ENCODE results near the gene RTN4R. TPM values are rescaled to one million over a fixed set of nuclear protein-coding genes. Genes with fewer than 3 reads are reported as not detected.
A peak's percentile ranks its signal among the peaks of the same experiment; 100 is the strongest.

Gene RTN4R
- total and polyA plus RNA-seq, 5 donors from 2014 or later: 1.2 to 3.3 (median 1.3) TPM

- ATAC-seq (ENCODE audit: low read depth in 2 of 2) (no peak), DNase-seq (no peak)
- Histone ChIP-seq H3K4me3 (ENCODE audit: low read depth, low read length) (no peak overlapping the region), H3K9me3 (ENCODE audit: control insufficient read depth in 2 of 2, low read length in 2 of 2) (no peaks in the 10 kb centered on the region), H3K4me1 (ENCODE audit: control insufficient read depth, insufficient read depth, low read length, poor library complexity, severe bottlenecking) (peaks cover 76% of the 10 kb centered on the region), H3K36me3 (ENCODE audit: control insufficient read depth, insufficient read depth, low read length) (no peaks in the 10 kb centered on the region), H3K27me3 (ENCODE audit: control insufficient read depth, insufficient read depth, low read length) (no peaks in the 10 kb centered on the region), H3K27ac (ENCODE audit: insufficient read depth, low read length, poor library complexity, severe bottlenecking) (no peak overlapping the region)
- Mint-ChIP-seq H3K9me3 (no peaks in the 10 kb centered on the region), H3K4me3 (no peak overlapping the region), H3K27me3 (no peaks in the 10 kb centered on the region), H3K4me1 (peaks cover 0 to 55% (median 20%) of the 10 kb centered on the region in 4 donors), H3K27ac (peak overlapping the region in 2 of 3 donors; percentile 61 to 82), H3K36me3 (no peaks in the 10 kb centered on the region)
Observed at GRCh38 chr22:20241579-20242392, 26.3 kb downstream of the RTN4R start.

- Histone ChIP-seq H3K4me3 (ENCODE audit: low read depth, low read length) (no peak overlapping the region), H3K9me3 (ENCODE audit: control insufficient read depth in 2 of 2, low read length in 2 of 2) (no peaks in the 10 kb centered on the region), H3K4me1 (ENCODE audit: control insufficient read depth, insufficient read depth, low read length, poor library complexity, severe bottlenecking) (peaks cover 71% of the 10 kb centered on the region), H3K27me3 (ENCODE audit: control insufficient read depth, insufficient read depth, low read length) (no peaks in the 10 kb centered on the region), H3K27ac (ENCODE audit: insufficient read depth, low read length, poor library complexity, severe bottlenecking) (no peak overlapping the region), H3K36me3 (ENCODE audit: control insufficient read depth, insufficient read depth, low read length) (no peaks in the 10 kb centered on the region)
- Mint-ChIP-seq H3K4me1 (peaks cover 0 to 57% (median 21%) of the 10 kb centered on the region in 4 donors), H3K9me3 (no peaks in the 10 kb centered on the region), H3K36me3 (no peaks in the 10 kb centered on the region), H3K27me3 (no peaks in the 10 kb centered on the region), H3K27ac (no peak overlapping the region), H3K4me3 (no peak overlapping the region)
- ATAC-seq (ENCODE audit: low read depth in 2 of 2) (no peak), DNase-seq (no peak)
Observed at GRCh38 chr22:20240900-20241299, 27.2 kb downstream of the RTN4R start.

GRCh38 chr22:20240447-20240764 is 27.7 kb downstream of the RTN4R start:
- Histone ChIP-seq H3K4me1 (ENCODE audit: control insufficient read depth, insufficient read depth, low read length, poor library complexity, severe bottlenecking) (peaks cover 66% of the 10 kb centered on the region), H3K27ac (ENCODE audit: insufficient read depth, low read length, poor library complexity, severe bottlenecking) (peak overlapping the region; percentile 63), H3K36me3 (ENCODE audit: control insufficient read depth, insufficient read depth, low read length) (no peaks in the 10 kb centered on the region), H3K4me3 (ENCODE audit: low read depth, low read length) (no peak overlapping the region), H3K27me3 (ENCODE audit: control insufficient read depth, insufficient read depth, low read length) (no peaks in the 10 kb centered on the region), H3K9me3 (ENCODE audit: control insufficient read depth in 2 of 2, low read length in 2 of 2) (no peaks in the 10 kb centered on the region)
- no peak for DNase-seq
- Mint-ChIP-seq H3K36me3 (no peaks in the 10 kb centered on the region), H3K27me3 (no peaks in the 10 kb centered on the region), H3K27ac (peak overlapping the region in 1 of 3 donors; percentile 46), H3K4me3 (no peak overlapping the region), H3K4me1 (peaks cover 0 to 53% (median 17%) of the 10 kb centered on the region in 4 donors), H3K9me3 (no peaks in the 10 kb centered on the region)
- ATAC-seq (ENCODE audit: low read depth in 2 of 2): no peak

GRCh38 chr22:20239676-20240446 is 28.3 kb downstream of the RTN4R start:
- peaks cover 0 to 51% (median 14%) of the 10 kb centered on the region in 4 donors for H3K4me1 Mint-ChIP-seq
- no peak for DNase-seq
- peak overlapping the region in 2 of 3 donors; percentile 29 to 46 for H3K27ac Mint-ChIP-seq
- H3K36me3 ChIP-seq (ENCODE audit: control insufficient read depth, insufficient read depth, low read length): no peaks in the 10 kb centered on the region
- no peaks in the 10 kb centered on the region for H3K9me3 ChIP-seq (ENCODE audit: control insufficient read depth in 2 of 2, low read length in 2 of 2)
- no peaks in the 10 kb centered on the region for H3K36me3 Mint-ChIP-seq
- no peak for ATAC-seq (ENCODE audit: low read depth in 2 of 2)
- H3K27me3 Mint-ChIP-seq: no peaks in the 10 kb centered on the region
- H3K4me3 Mint-ChIP-seq: peak overlapping the region in 1 of 4 donors; percentile 9
- no peaks in the 10 kb centered on the region for H3K9me3 Mint-ChIP-seq
- peaks cover 61% of the 10 kb centered on the region for H3K4me1 ChIP-seq (ENCODE audit: control insufficient read depth, insufficient read depth, low read length, poor library complexity, severe bottlenecking)
- H3K4me3 ChIP-seq (ENCODE audit: low read depth, low read length): no peak overlapping the region
- peak overlapping the region; percentile 63 for H3K27ac ChIP-seq (ENCODE audit: insufficient read depth, low read length, poor library complexity, severe bottlenecking)
- H3K27me3 ChIP-seq (ENCODE audit: control insufficient read depth, insufficient read depth, low read length): no peaks in the 10 kb centered on the region

GRCh38 chr22:20238901-20239675 is 29.0 kb downstream of the RTN4R start:
- Histone ChIP-seq H3K4me3 (ENCODE audit: low read depth, low read length) (no peak overlapping the region), H3K9me3 (ENCODE audit: control insufficient read depth in 2 of 2, low read length in 2 of 2) (no peaks in the 10 kb centered on the region), H3K4me1 (ENCODE audit: control insufficient read depth, insufficient read depth, low read length, poor library complexity, severe bottlenecking) (peaks cover 53% of the 10 kb centered on the region), H3K27me3 (ENCODE audit: control insufficient read depth, insufficient read depth, low read length) (no peaks in the 10 kb centered on the region), H3K36me3 (ENCODE audit: control insufficient read depth, insufficient read depth, low read length) (no peaks in the 10 kb centered on the region), H3K27ac (ENCODE audit: insufficient read depth, low read length, poor library complexity, severe bottlenecking) (peak overlapping the region; percentile 63)
- H3K4me1 Mint-ChIP-seq: peaks cover 0 to 43% (median 8%) of the 10 kb centered on the region in 4 donors
- H3K27ac Mint-ChIP-seq: peak overlapping the region; percentile 29 to 79 (median 71)
- no peaks in the 10 kb centered on the region for H3K27me3 Mint-ChIP-seq
- no peaks in the 10 kb centered on the region for H3K36me3 Mint-ChIP-seq
- H3K4me3 Mint-ChIP-seq: peak overlapping the region in 1 of 4 donors; percentile 9
- H3K9me3 Mint-ChIP-seq: no peaks in the 10 kb centered on the region
- ATAC-seq (ENCODE audit: low read depth in 2 of 2) (no peak), DNase-seq (peak in 1 of 3 donors; percentile 16)

- Mint-ChIP-seq H3K4me1 (peaks cover 0 to 37% (median 4%) of the 10 kb centered on the region in 4 donors), H3K4me3 (peak overlapping the region in 3 of 4 donors; percentile 31 to 52 (median 52)), H3K36me3 (no peaks in the 10 kb centered on the region), H3K27me3 (no peaks in the 10 kb centered on the region), H3K27ac (peak overlapping the region; percentile 71 to 89 (median 71)), H3K9me3 (no peaks in the 10 kb centered on the region)
- Histone ChIP-seq H3K4me3 (ENCODE audit: low read depth, low read length) (no peak overlapping the region), H3K36me3 (ENCODE audit: control insufficient read depth, insufficient read depth, low read length) (no peaks in the 10 kb centered on the region), H3K27me3 (ENCODE audit: control insufficient read depth, insufficient read depth, low read length) (no peaks in the 10 kb centered on the region), H3K27ac (ENCODE audit: insufficient read depth, low read length, poor library complexity, severe bottlenecking) (peak overlapping the region; percentile 63), H3K4me1 (ENCODE audit: control insufficient read depth, insufficient read depth, low read length, poor library complexity, severe bottlenecking) (peaks cover 48% of the 10 kb centered on the region), H3K9me3 (ENCODE audit: control insufficient read depth in 2 of 2, low read length in 2 of 2) (no peaks in the 10 kb centered on the region)
- DNase-seq (peak; percentile 29 to 77 (median 46)), ATAC-seq (ENCODE audit: low read depth in 2 of 2) (peak; percentile 50 to 68)
Observed at GRCh38 chr22:20238536-20238900, 29.6 kb downstream of the RTN4R start.

Measured in CD4-positive, CD25-positive, alpha-beta regulatory T cell (primary cell).